WTC11 (cell line): ENCODE data around the gene SBF2.

Experiments
- AFF4 ChIP-seq: sonication (generic); formaldehyde crosslinking; IDR thresholded peaks from 2 replicates; pipeline ENCODE4 v1.8.1; 2023; ENCODE audit warnings: mild to moderate bottlenecking, missing genetic modification reagents, borderline replicate concordance
- CTCF ChIP-seq: fragments of 200-600 bp; IDR thresholded peaks from 2 replicates; pipeline ENCODE4 v1.8.0; 2022; ENCODE audit warnings: antibody characterized with exemption
- FOXP1 ChIP-seq: sonication (generic); formaldehyde crosslinking; IDR thresholded peaks from 2 replicates; pipeline ENCODE4 v1.8.0; 2022; ENCODE audit warnings: missing genetic modification reagents, mild to moderate bottlenecking, moderate library complexity, borderline replicate concordance
- GRHL2 ChIP-seq: fragments of 250-450 bp; sonication (Bioruptor Pico); IDR thresholded peaks from 2 replicates; pipeline ENCODE4 v1.8.0; 2022; ENCODE audit warnings: mild to moderate bottlenecking, moderate library complexity; ENCODE audit not compliant: insufficient replicate concordance, severe bottlenecking
- GTF2I ChIP-seq: fragments of 250-450 bp; sonication (Bioruptor Pico); conservative IDR thresholded peaks from 2 replicates; pipeline ENCODE4 v1.4.0; 2021; ENCODE audit warnings: mild to moderate bottlenecking
- MAX ChIP-seq: sonication (generic); formaldehyde crosslinking; IDR thresholded peaks from 2 replicates; pipeline ENCODE4 v1.8.0; 2022; ENCODE audit warnings: mild to moderate bottlenecking, missing genetic modification reagents
- USF2 ChIP-seq: sonication (generic); formaldehyde crosslinking; IDR thresholded peaks from 2 replicates; pipeline ENCODE4 v1.8.1; 2023; ENCODE audit warnings: mild to moderate bottlenecking, missing genetic modification reagents, moderate library complexity
- ZNF425 ChIP-seq: fragments of 250-450 bp; sonication (Bioruptor Pico); conservative IDR thresholded peaks from 2 replicates; pipeline ENCODE4 v1.9.0; 2021; ENCODE audit warnings: mild to moderate bottlenecking
- ZNF671 ChIP-seq: fragments of 250-450 bp; sonication (Bioruptor Pico); IDR thresholded peaks from 2 replicates; pipeline ENCODE4 v1.8.0; 2021; ENCODE audit warnings: mild to moderate bottlenecking

- TF ChIP-seq AFF4 (CRISPR knock-in tag), result no peak
- no peak for TF ChIP-seq CTCF
- no peak for TF ChIP-seq ZNF671
- TF ChIP-seq GRHL2 (CRISPR knock-in tag), result no peak
- TF ChIP-seq GTF2I (CRISPR knock-in tag), result no peak
- TF ChIP-seq ZNF425 (CRISPR knock-in tag), result no peak
- TF ChIP-seq USF2 (CRISPR knock-in tag), result no peak
- TF ChIP-seq MAX (CRISPR knock-in tag), result no peak
- no peak for TF ChIP-seq FOXP1 (CRISPR knock-in tag)
These were observed 541.0 kb downstream of the SBF2 start for GRCh38 chr11:9753021-9753420.
